OCI-LY7 (cell line): ENCODE measurements around the gene ELL3. TPM values are rescaled to one million over a fixed set of nuclear protein-coding genes. Genes with fewer than 3 reads are reported as not detected.
"Not testable (repeated sequence)": the region's sequence is repeated elsewhere in the genome, so short reads cannot be mapped to it uniquely, and the experiment has no call there.

Experiments used
- BruUV-seq: library from RNA; stranded (reverse); fragments of 400-500 nt; replicated peaks from 2 replicates; lab custom pipeline; 2021; lab: Mats Ljungman, UMichigan
- CTCF ChIA-PET: fragments of 300-600 bp; sonication (Branson Sonifier 250); formaldehyde crosslinking; loops from one replicate; lab custom pipeline; 2022; ENCODE audit warnings: antibody characterized with exemption; ENCODE audit not compliant: unreplicated experiment; lab: Charles Lee
- POLR2A ChIA-PET: fragments of 300-600 bp; sonication (Branson Sonifier 250); formaldehyde crosslinking; loops from one replicate; lab custom pipeline; 2022; ENCODE audit warnings: antibody characterized with exemption; lab: Charles Lee
- DNase-seq: peaks from one replicate; pipeline ENCODE4 v3.0.0-alpha.2; 2015; ENCODE audit warnings: low spot score
- H2AFZ ChIP-seq: fragments of 200-600 bp; sonication (generic), shearing (Covaris generic); 2 replicates; pipeline ENCODE4 v1.6.1; 2014; ENCODE audit warnings: mild to moderate bottlenecking, antibody characterized with exemption, low read length, moderate library complexity
- H3K27ac ChIP-seq: fragments of 200-600 bp; sonication (generic); 2 replicates; pipeline ENCODE4 v1.5.1; 2014; ENCODE audit warnings: mixed run types, low read depth, mild to moderate bottlenecking, moderate library complexity, low read length, inconsistent platforms; ENCODE audit not compliant: poor library complexity, severe bottlenecking
- H3K36me3 ChIP-seq: fragments of 200-600 bp; sonication (generic); 2 replicates; pipeline ENCODE4 v1.6.1; 2014; ENCODE audit warnings: mild to moderate bottlenecking, antibody characterized with exemption, low read length, moderate library complexity, mixed read lengths; ENCODE audit not compliant: insufficient read depth
- H3K4me1 ChIP-seq: fragments of 200-600 bp; sonication (generic); 2 replicates; pipeline ENCODE4 v1.5.1; 2014; ENCODE audit warnings: mild to moderate bottlenecking, low read length; ENCODE audit not compliant: insufficient read depth, poor library complexity, severe bottlenecking
- H3K4me2 ChIP-seq: fragments of 200-600 bp; sonication (generic); 2 replicates; pipeline ENCODE4 v1.6.1; 2014; ENCODE audit warnings: mild to moderate bottlenecking, low read length
- H3K4me3 ChIP-seq: fragments of 200-600 bp; sonication (generic); 2 replicates; pipeline ENCODE4 v1.5.1; 2014; ENCODE audit warnings: mild to moderate bottlenecking, low read depth, low read length; ENCODE audit not compliant: poor library complexity, severe bottlenecking
- H3K79me2 ChIP-seq: fragments of 200-600 bp; sonication (generic); 2 replicates; pipeline ENCODE4 v1.6.1; 2016; ENCODE audit warnings: low read depth, mild to moderate bottlenecking, low read length, moderate library complexity, mixed read lengths; ENCODE audit not compliant: insufficient read depth
- H3K9me2 ChIP-seq: fragments of 200-600 bp; sonication (generic); 2 replicates; pipeline ENCODE4 v1.6.1; 2016; ENCODE audit warnings: mild to moderate bottlenecking, low read length, mixed read lengths; ENCODE audit not compliant: insufficient read depth
- H3K9me3 ChIP-seq: fragments of 200-600 bp; sonication (generic); 2 replicates; pipeline ENCODE4 v1.6.1; 2014; ENCODE audit warnings: mild to moderate bottlenecking, mixed run types, low read length, mixed read lengths
- H4K20me1 ChIP-seq: fragments of 200-600 bp; sonication (generic); 2 replicates; pipeline ENCODE4 v1.6.1; 2014; ENCODE audit warnings: mild to moderate bottlenecking, antibody characterized with exemption, low read length, moderate library complexity, mixed read lengths; ENCODE audit not compliant: insufficient read depth
- CTCF ChIP-seq: fragments of 200-600 bp; sonication (generic); conservative IDR thresholded peaks from 2 replicates; pipeline ENCODE4 v1.5.1; 2014; ENCODE audit warnings: mild to moderate bottlenecking, antibody characterized with exemption, low read length, moderate library complexity, mixed read lengths
- EZH2phosphoT487 ChIP-seq: fragments of 200-600 bp; sonication (generic); IDR thresholded peaks from 2 replicates; pipeline ENCODE4 v1.6.1; 2018; ENCODE audit warnings: low read depth, borderline replicate concordance, mild to moderate bottlenecking, mixed run types, antibody characterized with exemption, low read length, moderate library complexity, mixed read lengths
- intact Hi-C: fragments of 100-400 bp; cut with micrococcal nuclease; formaldehyde crosslinking; loops from one replicate; pipeline ENCODE4 v1.10.0; 2022; ENCODE audit not compliant: unreplicated experiment
- total RNA-seq, 2 experiments: library from RNA; depleted of rRNA in 1 of 2; stranded (reverse); fragments of >200 nt in 1 of 2; shearing (Covaris generic) in 1 of 2; gene quantifications; 2 replicates each; pipeline ENCODE4 v1.2.3, GENCODE V29; 2014 to 2022

The ELL3 gene
- total RNA-seq, 2 experiments from 2014 or later, result 134 to 296 TPM

DNA sequence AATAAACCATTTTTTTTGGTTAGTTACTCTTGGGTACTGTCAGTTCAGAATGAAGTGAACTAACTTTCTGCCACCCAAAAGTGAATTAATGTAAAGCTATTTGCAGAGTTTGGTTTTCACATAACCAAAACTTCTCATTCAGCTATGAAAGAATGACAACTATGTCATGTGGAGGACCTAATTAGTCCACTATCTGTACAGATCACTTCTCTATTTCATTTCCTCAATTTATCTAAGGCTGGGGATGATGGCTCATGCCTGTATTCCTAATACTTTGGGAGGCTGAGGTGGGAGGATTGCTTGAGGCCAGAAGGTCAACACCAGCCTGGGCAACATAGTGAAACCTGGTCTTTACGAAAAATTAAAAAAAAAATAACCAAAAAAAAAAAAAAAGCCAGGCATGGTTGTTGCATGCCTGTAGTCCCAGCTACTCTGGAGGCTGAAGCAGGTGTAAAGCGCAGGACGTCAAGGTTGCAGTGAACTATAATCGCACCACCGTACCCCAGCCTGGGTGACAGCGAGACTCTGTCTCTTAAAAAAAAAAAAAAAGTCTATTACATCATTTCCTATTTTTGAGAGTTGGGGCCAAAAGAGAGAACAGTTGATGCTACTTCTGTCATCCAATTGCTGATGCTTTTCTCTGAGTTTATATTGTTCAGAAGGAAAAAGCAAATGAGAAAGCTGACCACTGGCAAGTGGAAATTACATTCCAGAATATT is 32.4 kb upstream of the ELL3 start:
- CTCF ChIA-PET, result interaction anchor here (0.6 to 2.4 kb wide), 4 partner anchors 9 to 20 kb away, joined by 3 to 6 read pairs (median 4); partner anchors contain the start of genes HYPK, MFAP1 and SERINC4
- Histone ChIP-seq H3K36me3 (peaks cover 94% of the 10 kb centered on the region), H3K79me2 (peaks cover 6% of the 10 kb centered on the region; the same call in 1 of the 2 replicates), H3K27ac (peak overlapping the region; percentile 96), H4K20me1 (no peaks in the 10 kb centered on the region; the same call in 1 of the 2 replicates), H3K9me3 (no peaks in the 10 kb centered on the region), H3K4me1 (peaks cover 38% of the 10 kb centered on the region), H3K4me3 (peak overlapping the region; percentile 46), H3K4me2 (peak overlapping the region; percentile 72), H2AFZ (no peak overlapping the region; the same call in 1 of the 2 replicates), H3K9me2 (no peaks in the 10 kb centered on the region)
- DNase-seq, result peak; percentile 86
- no peak for TF ChIP-seq EZH2phosphoT487
- TF ChIP-seq CTCF, result no peak
- intact Hi-C loops, result loop anchor here (1.0 to 2.0 kb wide), 3 partner anchors 15 to 20 kb away; partner anchors contain the start of genes MFAP1 and SERF2
- POLR2A ChIA-PET, result interaction anchor here (0.6 to 6.1 kb wide), 11 partner anchors 9 to 64 kb away, joined by 3 to 150 read pairs (median 6); partner anchors contain the start of genes ELL3, HYPK, MFAP1 and SERINC4
- BruUV-seq, result no TSS peak

DNA sequence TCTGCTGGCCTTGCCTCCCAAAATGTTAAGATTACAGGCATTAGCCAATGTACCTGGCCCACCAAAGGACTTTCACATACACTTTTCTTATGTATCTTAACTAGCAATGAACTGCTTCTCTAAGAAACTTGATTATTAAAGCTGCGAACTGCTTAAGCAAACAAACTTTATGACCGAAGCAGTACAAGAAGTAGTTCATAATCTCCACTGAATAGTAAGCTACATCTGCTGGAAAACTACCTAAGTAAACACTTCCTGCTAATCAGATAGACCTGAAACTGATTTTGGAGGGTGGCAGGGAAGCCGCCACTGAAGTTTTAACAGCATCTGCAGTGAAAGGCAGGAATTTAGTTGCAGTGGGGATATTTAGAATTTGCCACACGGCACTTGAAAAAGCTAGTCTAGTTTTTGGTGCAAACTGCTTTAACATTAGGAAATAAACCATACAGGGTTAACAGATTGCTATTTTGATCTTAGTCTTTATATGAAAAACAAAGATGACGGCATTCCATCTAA is 31.7 kb upstream of the ELL3 start:
- H3K9me2 ChIP-seq, result no peaks in the 10 kb centered on the region
- peak; percentile 44 for DNase-seq
- peaks cover 93% of the 10 kb centered on the region for H3K36me3 ChIP-seq
- H3K79me2 ChIP-seq, result peaks cover 6% of the 10 kb centered on the region; the same call in 1 of the 2 replicates
- no TSS peak for BruUV-seq
- H2AFZ ChIP-seq, result no peak overlapping the region
- CTCF ChIA-PET, result interaction anchor here (1.0 to 2.4 kb wide), 3 partner anchors 8 to 19 kb away, joined by 3 to 6 read pairs (median 4); partner anchors contain the start of genes HYPK, MFAP1 and SERINC4
- TF ChIP-seq CTCF (no peak), EZH2phosphoT487 (no peak)
- POLR2A ChIA-PET, result interaction anchor here (0.6 to 6.1 kb wide), 11 partner anchors 8 to 63 kb away, joined by 3 to 150 read pairs (median 6); partner anchors contain the start of genes ELL3, HYPK, MFAP1 and SERINC4
- intact Hi-C loops, result loop anchor here (2.0 kb wide), 1 partner anchor 20 kb away; no protein-coding TSS in a partner anchor
- H3K9me3 ChIP-seq, result no peaks in the 10 kb centered on the region
- peak overlapping the region; percentile 96 for H3K27ac ChIP-seq
- peak overlapping the region; percentile 72 for H3K4me2 ChIP-seq
- H3K4me1 ChIP-seq, result peaks cover 38% of the 10 kb centered on the region
- peak overlapping the region; percentile 46 for H3K4me3 ChIP-seq
- H4K20me1 ChIP-seq, result no peaks in the 10 kb centered on the region; the same call in 1 of the 2 replicates

DNA sequence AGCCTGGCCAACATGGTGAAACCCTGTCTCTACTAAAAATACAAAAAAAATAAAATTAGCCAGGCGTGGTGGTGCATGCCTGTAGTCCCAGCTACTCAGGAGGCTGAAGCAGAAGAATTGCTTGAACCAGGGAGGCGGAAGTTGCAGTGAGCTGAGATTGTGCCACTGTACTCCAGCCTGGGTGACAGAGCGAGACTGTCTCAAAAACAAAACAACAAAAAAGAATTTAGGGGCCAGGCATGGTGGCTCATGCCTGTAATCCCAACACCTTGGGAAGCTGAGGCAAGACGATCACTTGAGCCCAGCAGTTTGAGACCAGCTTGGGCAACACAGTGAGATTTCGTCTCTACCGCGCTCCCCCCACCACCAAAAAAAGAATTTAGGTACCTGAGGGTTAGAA is 25.9 kb upstream of the ELL3 start:
- Histone ChIP-seq H3K4me1 (peaks cover 41% of the 10 kb centered on the region), H3K36me3 (peaks cover 81% of the 10 kb centered on the region), H3K79me2 (peaks cover 21% of the 10 kb centered on the region)
- H2AFZ ChIP-seq, H4K20me1 ChIP-seq, BruUV-seq, CTCF ChIA-PET, H3K4me2 ChIP-seq, H3K27ac ChIP-seq, H3K9me2 ChIP-seq, intact Hi-C loops, DNase-seq, H3K9me3 ChIP-seq, H3K4me3 ChIP-seq: not testable (repeated sequence)
- POLR2A ChIA-PET, result interaction anchor here (2.2 kb wide), 1 partner anchor 29 kb away, joined by 7 read pairs; no protein-coding TSS in a partner anchor
